Measurements from ENCODE around the gene CBX3. TPM values are rescaled to one million over a fixed set of nuclear protein-coding genes. Genes with fewer than 3 reads are reported as not detected.

Gene CBX3
- total and polyA plus RNA-seq, 8 donors: 92.2 to 313 (median 273) TPM

DNA sequence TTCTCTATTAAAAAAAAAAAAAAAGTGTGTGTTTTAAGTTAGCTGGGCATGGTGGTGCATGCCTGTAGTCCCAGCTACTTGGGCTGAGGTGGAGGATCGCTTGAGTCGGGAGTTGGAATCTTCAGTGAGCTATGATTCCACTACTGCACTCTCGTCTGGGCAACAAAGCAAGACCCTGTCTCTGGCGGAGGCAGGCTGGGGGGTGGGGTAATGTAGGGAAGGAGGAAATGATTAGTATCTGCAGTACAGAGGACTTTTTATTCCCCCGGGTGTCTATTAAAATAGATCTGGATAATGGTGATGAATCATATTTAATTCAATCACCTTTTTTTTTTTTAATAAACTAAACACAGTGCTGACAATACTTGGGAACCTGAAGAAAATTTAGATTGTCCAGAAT, 6.5 kb downstream of the CBX3 start:
- no peaks in the 10 kb centered on the region for H3K9me3 ChIP-seq
- no peak for ATAC-seq
- TF ChIP-seq, protein P1, sequence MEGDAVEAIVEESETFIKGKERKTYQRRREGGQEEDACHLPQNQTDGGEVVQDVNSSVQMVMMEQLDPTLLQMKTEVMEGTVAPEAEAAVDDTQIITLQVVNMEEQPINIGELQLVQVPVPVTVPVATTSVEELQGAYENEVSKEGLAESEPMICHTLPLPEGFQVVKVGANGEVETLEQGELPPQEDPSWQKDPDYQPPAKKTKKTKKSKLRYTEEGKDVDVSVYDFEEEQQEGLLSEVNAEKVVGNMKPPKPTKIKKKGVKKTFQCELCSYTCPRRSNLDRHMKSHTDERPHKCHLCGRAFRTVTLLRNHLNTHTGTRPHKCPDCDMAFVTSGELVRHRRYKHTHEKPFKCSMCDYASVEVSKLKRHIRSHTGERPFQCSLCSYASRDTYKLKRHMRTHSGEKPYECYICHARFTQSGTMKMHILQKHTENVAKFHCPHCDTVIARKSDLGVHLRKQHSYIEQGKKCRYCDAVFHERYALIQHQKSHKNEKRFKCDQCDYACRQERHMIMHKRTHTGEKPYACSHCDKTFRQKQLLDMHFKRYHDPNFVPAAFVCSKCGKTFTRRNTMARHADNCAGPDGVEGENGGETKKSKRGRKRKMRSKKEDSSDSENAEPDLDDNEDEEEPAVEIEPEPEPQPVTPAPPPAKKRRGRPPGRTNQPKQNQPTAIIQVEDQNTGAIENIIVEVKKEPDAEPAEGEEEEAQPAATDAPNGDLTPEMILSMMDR (IDR thresholded peaks at IDR 0.05): no peak
- no peaks in the 10 kb centered on the region for H3K27me3 ChIP-seq
- DNase-seq: no peak
- peaks cover 0 to 65% of the 10 kb centered on the region in 2 donors for H3K36me3 ChIP-seq
- no peak overlapping the region for H3K4me3 ChIP-seq
- intact Hi-C loops (cut with DNase I): no loop called here
- H3K4me1 ChIP-seq: peaks cover 15 to 32% of the 10 kb centered on the region in 2 donors
- no peak overlapping the region for H3K27ac ChIP-seq

DNA sequence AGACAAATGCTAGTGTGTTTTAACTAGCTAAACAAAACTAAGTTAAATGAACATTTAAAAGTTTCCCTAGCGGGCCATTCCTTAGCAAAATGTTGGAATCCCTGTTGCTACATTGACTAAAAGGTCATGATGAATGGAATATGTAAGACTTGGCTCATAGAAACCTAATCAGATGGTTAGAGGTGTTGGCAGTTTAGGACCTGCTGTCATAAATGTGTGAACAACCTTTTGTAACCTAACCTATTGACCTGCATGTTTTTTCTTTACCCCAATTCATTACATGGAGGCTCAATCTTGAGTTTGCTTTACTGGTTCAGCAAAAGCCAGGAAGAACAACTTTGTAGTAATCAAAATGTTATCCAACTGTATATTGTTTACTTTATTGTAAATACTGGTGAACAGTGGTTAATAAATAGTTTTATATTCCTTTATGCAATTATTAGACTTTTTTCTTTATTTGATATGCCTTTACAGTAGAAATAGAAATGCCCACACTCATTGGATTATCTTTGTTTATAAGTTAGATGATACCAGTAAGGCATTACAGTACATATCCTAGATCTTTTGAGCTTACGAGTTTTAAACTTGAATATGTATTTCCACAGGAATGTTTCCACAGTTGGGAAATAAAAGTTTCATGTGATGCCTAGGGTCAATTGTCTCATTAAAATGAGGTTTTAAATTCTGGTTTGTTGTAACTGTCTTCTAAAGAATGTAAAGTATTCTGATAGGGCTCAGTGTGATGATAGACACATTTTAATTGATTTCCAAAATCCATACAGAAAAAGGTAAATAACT, 11.6 kb downstream of the CBX3 start:
- no peak overlapping the region for H3K4me3 ChIP-seq

DNA sequence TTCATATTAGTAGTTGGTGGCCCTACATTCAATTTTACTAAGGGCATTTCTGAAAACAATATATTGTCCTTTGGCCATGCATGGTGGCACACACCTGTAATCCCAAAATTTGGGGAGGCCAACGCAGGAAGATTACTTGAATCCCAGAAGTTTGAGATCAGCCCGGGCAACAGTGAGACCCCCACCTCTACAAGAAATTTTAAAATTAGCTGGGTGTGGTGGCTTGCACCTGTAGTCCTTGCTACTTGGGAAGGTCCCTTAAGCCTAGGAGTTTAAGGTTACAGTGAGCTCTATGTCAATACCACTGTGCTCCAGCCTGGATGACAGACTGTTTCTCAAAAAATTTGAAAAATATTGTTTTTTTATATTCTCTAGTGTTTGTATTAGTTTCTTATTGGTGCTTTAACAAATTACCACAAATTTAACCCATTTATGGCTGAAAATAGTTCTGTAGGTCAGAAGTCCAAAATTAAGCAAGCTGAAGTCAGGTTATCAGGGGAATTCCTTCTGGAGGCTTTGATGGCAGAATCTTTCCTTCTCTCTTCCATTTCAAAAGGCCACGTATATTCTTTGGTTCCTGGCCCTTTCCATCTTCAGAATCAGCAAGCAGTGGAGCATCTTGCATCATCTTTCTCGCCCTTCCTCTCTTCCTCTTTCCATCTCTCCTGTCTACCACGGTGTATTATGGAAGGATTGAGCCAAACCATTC, 12.4 kb downstream of the CBX3 start:
- Histone ChIP-seq H3K4me1 (peaks cover 0 to 22% of the 10 kb centered on the region in 2 donors), H3K4me3 (no peak overlapping the region), H3K9me3 (no peaks in the 10 kb centered on the region), H3K36me3 (peaks cover 0 to 38% of the 10 kb centered on the region in 2 donors), H3K27me3 (no peaks in the 10 kb centered on the region), H3K27ac (no peak overlapping the region)
- DNase-seq (no peak), ATAC-seq (no peak)
- TF ChIP-seq, protein P1 (IDR thresholded peaks at IDR 0.05): no peak
- intact Hi-C loops (cut with DNase I): no loop called here

More for the DNA sequence above, 11.6 kb downstream of the CBX3 start:
- ATAC-seq (no peak), DNase-seq (no peak)
- Histone ChIP-seq H3K4me1 (peaks cover 0 to 22% of the 10 kb centered on the region in 2 donors), H3K27ac (no peak overlapping the region), H3K27me3 (no peaks in the 10 kb centered on the region), H3K9me3 (no peaks in the 10 kb centered on the region), H3K36me3 (peaks cover 0 to 46% of the 10 kb centered on the region in 2 donors)
- intact Hi-C loops (cut with DNase I): no loop called here
- TF ChIP-seq, protein P1 (IDR thresholded peaks at IDR 0.05): no peak

DNA sequence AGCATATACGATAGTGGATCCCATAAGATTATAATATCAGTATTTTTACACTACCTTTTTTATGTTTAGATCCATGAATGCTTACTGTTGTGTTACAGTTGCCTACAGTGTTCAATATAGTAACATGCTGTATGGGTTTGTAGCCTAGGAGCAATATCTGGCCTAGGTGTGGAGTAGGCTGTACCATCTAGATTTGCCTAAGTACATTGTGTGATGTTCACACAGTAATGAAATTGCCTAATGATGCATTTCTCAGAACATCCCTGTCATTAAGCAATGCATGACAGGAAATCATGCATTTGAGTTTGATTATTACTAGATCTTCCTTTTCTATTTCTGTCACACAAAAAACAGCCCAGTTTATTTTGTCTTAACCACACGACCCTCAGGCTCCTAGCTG, 14.5 kb downstream of the CBX3 start:
- no peak for ATAC-seq
- no peaks in the 10 kb centered on the region for H3K27me3 ChIP-seq
- H3K4me1 ChIP-seq: peaks cover 0 to 22% of the 10 kb centered on the region in 2 donors
- no peaks in the 10 kb centered on the region for H3K9me3 ChIP-seq
- no peak overlapping the region for H3K4me3 ChIP-seq
- TF ChIP-seq, protein P1 (IDR thresholded peaks at IDR 0.05): no peak
- no peak overlapping the region for H3K27ac ChIP-seq
- intact Hi-C loops (cut with DNase I): no loop called here
- no peak for DNase-seq
- peaks cover 0 to 17% of the 10 kb centered on the region in 2 donors for H3K36me3 ChIP-seq

DNA sequence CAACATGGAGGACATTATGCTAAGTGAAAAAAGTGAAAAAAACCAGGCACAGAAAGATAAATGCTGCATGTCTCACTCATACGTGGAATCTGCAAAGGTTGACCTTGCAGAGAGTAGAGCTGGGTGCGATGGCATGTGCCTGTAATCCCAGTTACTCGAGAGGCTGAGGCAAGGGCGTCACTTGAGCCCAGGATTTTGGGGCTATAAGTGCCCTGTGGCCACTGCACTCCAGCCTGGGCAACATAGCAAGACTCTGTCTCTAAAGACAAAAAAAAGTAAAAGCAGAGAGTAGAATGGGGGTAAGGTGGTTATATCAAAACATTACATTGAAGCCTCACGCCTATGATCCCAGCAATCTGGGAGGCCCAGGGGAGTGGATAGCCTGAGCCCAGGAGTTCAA, 22.8 kb downstream of the CBX3 start:
- no peaks in the 10 kb centered on the region for H3K36me3 ChIP-seq
- H3K9me3 ChIP-seq: no peaks in the 10 kb centered on the region
- no peaks in the 10 kb centered on the region for H3K27me3 ChIP-seq
- TF ChIP-seq, protein P1 (IDR thresholded peaks at IDR 0.05): no peak
- H3K4me1 ChIP-seq: no peaks in the 10 kb centered on the region
- intact Hi-C loops (cut with DNase I): no loop called here
- H3K4me3 ChIP-seq: no peak overlapping the region
- DNase-seq (no peak), ATAC-seq (no peak)
- no peak overlapping the region for H3K27ac ChIP-seq

Data from left lung (tissue), 10 donors.